ENCODE data around the gene ATP11A. TPM values are rescaled to one million over a fixed set of nuclear protein-coding genes. Genes with fewer than 3 reads are reported as not detected.

Gene ATP11A
- total and polyA plus RNA-seq, 8 donors = 9.3 to 51.0 (median 30.5) TPM

GRCh38 chr13:112793545-112794445 is 104.0 kb downstream of the ATP11A start:
- Histone ChIP-seq H3K27ac (no peak overlapping the region), H3K9me3 (no peaks in the 10 kb centered on the region), H3K4me1 (peaks cover 0 to 9% (median 4%) of the 10 kb centered on the region in 3 donors), H3K4me3 (no peak overlapping the region), H3K27me3 (no peaks in the 10 kb centered on the region), H3K36me3 (no peaks in the 10 kb centered on the region)
- no peak for ATAC-seq
- TF ChIP-seq, protein P1, sequence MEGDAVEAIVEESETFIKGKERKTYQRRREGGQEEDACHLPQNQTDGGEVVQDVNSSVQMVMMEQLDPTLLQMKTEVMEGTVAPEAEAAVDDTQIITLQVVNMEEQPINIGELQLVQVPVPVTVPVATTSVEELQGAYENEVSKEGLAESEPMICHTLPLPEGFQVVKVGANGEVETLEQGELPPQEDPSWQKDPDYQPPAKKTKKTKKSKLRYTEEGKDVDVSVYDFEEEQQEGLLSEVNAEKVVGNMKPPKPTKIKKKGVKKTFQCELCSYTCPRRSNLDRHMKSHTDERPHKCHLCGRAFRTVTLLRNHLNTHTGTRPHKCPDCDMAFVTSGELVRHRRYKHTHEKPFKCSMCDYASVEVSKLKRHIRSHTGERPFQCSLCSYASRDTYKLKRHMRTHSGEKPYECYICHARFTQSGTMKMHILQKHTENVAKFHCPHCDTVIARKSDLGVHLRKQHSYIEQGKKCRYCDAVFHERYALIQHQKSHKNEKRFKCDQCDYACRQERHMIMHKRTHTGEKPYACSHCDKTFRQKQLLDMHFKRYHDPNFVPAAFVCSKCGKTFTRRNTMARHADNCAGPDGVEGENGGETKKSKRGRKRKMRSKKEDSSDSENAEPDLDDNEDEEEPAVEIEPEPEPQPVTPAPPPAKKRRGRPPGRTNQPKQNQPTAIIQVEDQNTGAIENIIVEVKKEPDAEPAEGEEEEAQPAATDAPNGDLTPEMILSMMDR (IDR thresholded peaks at IDR 0.05) = no peak
- intact Hi-C loops (cut with DNase I) = no loop called here
- 97 to 98% methylated on average over 26 of the region's 26 CpGs for WGBS, 2 donors
- no peak for DNase-seq
- FAIRE-seq = no peak

DNA sequence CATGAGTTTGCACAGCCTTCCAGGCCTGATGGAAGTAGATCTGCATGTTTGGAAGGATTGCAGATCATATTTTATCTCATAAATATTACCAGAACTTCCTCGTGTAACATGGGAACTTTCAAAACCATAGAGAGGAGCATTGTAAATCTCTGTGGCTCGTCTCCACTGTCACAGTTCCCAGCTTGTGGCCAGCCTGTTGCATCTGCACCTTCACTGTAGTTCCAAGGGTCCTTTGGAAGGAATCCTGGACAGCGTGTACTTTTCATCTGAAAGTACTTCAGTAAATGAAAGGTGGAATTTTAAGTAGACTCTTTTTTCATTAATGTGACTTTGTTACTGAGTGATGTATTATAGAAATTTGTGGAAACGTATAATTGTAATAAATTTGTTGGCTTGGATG is 105.4 kb downstream of the ATP11A start:
- TF ChIP-seq, protein P1 (IDR thresholded peaks at IDR 0.05) = no peak
- 58 to 61% methylated on average over 4 of the region's 4 CpGs for WGBS, 2 donors
- no peak for ATAC-seq
- FAIRE-seq = no peak
- H3K27ac ChIP-seq = no peak overlapping the region
- H3K9me3 ChIP-seq = no peaks in the 10 kb centered on the region
- DNase-seq = no peak
- peaks cover 0 to 9% (median 4%) of the 10 kb centered on the region in 3 donors for H3K4me1 ChIP-seq
- H3K4me3 ChIP-seq = no peak overlapping the region
- intact Hi-C loops (cut with DNase I) = no loop called here
- H3K36me3 ChIP-seq = no peaks in the 10 kb centered on the region
- H3K27me3 ChIP-seq = no peaks in the 10 kb centered on the region

DNA sequence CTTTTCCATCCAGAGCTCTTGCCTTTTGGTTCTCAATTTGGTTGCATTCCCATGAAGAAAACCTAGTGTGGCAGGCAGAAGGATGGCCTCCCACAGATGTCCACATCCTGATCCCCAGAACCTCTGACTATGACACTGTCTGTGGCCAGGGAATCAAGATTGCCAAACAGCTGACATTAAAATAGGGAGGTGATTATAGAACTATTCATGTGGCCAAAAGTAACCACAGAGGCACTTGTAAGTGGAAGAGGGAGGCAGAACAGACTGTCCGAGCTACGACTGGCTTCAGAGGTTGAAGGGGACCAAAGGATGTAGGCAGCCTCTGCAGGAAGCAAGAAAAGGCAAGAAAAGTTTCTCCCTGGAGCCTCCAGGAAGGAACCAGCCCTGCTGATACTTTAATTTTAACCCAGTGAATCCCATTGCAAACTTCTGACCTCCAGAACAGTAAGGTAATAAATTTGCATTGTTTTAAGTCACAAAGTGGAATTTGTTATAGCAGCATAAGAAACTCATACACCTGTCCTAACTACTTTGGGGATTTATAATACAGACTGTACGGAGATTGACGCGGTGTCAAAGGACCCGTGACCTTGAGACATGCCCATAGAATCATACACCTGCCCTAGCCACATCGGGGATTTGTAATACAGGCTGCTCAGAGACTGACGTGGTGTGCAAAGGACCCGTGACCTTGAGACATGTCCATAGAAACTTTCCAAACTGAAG is 106.5 kb downstream of the ATP11A start:
- ATAC-seq (no peak), FAIRE-seq (no peak), DNase-seq (no peak)
- Histone ChIP-seq H3K36me3 (no peaks in the 10 kb centered on the region), H3K4me3 (no peak overlapping the region), H3K4me1 (peaks cover 0 to 9% (median 4%) of the 10 kb centered on the region in 3 donors), H3K27ac (no peak overlapping the region), H3K9me3 (no peaks in the 10 kb centered on the region), H3K27me3 (no peaks in the 10 kb centered on the region)
- intact Hi-C loops (cut with DNase I) = no loop called here
- TF ChIP-seq, protein P1 (IDR thresholded peaks at IDR 0.05) = no peak
- 96 to 97% methylated on average over 9 of the region's 9 CpGs for WGBS, 2 donors

DNA sequence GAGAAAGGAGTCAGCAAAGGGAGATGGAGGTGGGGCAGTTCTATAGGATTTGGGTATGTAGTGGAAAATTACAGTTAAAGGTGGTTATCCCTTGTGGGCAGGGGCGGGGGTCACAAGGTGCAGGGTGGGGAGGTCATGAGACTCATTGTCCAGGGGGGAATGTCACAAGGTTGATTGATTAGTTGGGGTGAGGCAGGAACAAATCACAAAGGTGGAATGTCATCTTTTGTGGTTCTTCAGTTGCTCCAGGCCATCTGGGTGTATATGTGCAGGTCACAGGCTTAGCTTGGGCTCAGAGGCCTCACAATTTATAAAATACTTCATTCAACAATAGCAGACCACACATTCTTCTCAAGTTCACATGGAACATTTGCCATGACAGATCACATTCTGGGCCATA is 109.6 kb downstream of the ATP11A start:
- FAIRE-seq = no peak
- H3K27ac ChIP-seq = no peak overlapping the region

More for the DNA sequence above, 109.6 kb downstream of the ATP11A start:
- Histone ChIP-seq H3K27me3 (no peaks in the 10 kb centered on the region), H3K4me3 (no peak overlapping the region), H3K9me3 (no peaks in the 10 kb centered on the region), H3K36me3 (no peaks in the 10 kb centered on the region), H3K4me1 (peaks cover 0 to 4% (median 0%) of the 10 kb centered on the region in 3 donors)
- 95 to 100% methylated on average over 1 of the region's 1 CpG for WGBS, 2 donors
- TF ChIP-seq, protein P1 (IDR thresholded peaks at IDR 0.05) = no peak
- intact Hi-C loops (cut with DNase I) = no loop called here
- ATAC-seq (no peak), DNase-seq (no peak)

All from pancreas (tissue), 10 donors.